SK-N-SH (cell line): ENCODE data around the gene ZNF564.

ENCODE experiments used
- CHD2 ChIP-seq: fragments of 150-350 bp; IDR thresholded peaks from 2 replicates; pipeline ENCODE4 v1.6.1; 2018; ENCODE audit warnings: low read length; ENCODE audit not compliant: partially characterized antibody
- EP300 ChIP-seq, 2 experiments: IDR thresholded peaks; 2 replicates each; pipeline versions ENCODE4 v1.4.0 to v1.6.1; 2012; ENCODE audit warnings: borderline replicate concordance in 1 of 2, low read depth in 1 of 2, low read length in 1 of 2
- FOSL2 ChIP-seq: IDR thresholded peaks from 2 replicates; pipeline ENCODE4 v1.4.0; 2012; ENCODE audit warnings: low read depth, mild to moderate bottlenecking, moderate library complexity, borderline replicate concordance
- GABPA ChIP-seq: IDR thresholded peaks from 2 replicates; pipeline ENCODE4 v1.4.0; 2012; ENCODE audit warnings: low read depth, mild to moderate bottlenecking
- JUND ChIP-seq: IDR thresholded peaks from 2 replicates; pipeline ENCODE4 v1.4.0; 2012
- RXRA ChIP-seq: IDR thresholded peaks from 2 replicates; pipeline ENCODE4 v1.4.0; 2012; ENCODE audit warnings: low read depth, mild to moderate bottlenecking, borderline replicate concordance
- SIN3A ChIP-seq: IDR thresholded peaks from 2 replicates; pipeline ENCODE4 v1.6.1; 2012; ENCODE audit warnings: low read depth, mild to moderate bottlenecking, low read length, moderate library complexity, borderline replicate concordance
- TAF1 ChIP-seq: IDR thresholded peaks from 2 replicates; pipeline ENCODE4 v1.6.1; 2012; ENCODE audit warnings: low read depth, mild to moderate bottlenecking, low read length, moderate library complexity, borderline replicate concordance
- TCF12 ChIP-seq: IDR thresholded peaks from 2 replicates; pipeline ENCODE4 v1.4.0; 2012
- YY1 ChIP-seq: IDR thresholded peaks from 2 replicates; pipeline ENCODE4 v1.4.0; 2012; ENCODE audit warnings: low read depth, mild to moderate bottlenecking
- TF ChIP-seq, protein P1 (sequence below): fragments of 200-600 bp; sonication (generic); IDR thresholded peaks from 2 replicates; pipeline ENCODE4 v1.6.1; 2017; ENCODE audit warnings: antibody characterized with exemption, mild to moderate bottlenecking, moderate library complexity
- TF ChIP-seq, protein P2 (sequence below): IDR thresholded peaks from 2 replicates; pipeline ENCODE4 v1.4.0; 2012; ENCODE audit warnings: low read depth
- TF ChIP-seq, protein P3 (sequence below): IDR thresholded peaks from 2 replicates; pipeline ENCODE4 v1.6.1; 2012; ENCODE audit warnings: mild to moderate bottlenecking, low read depth, low read length, moderate library complexity

DNA sequence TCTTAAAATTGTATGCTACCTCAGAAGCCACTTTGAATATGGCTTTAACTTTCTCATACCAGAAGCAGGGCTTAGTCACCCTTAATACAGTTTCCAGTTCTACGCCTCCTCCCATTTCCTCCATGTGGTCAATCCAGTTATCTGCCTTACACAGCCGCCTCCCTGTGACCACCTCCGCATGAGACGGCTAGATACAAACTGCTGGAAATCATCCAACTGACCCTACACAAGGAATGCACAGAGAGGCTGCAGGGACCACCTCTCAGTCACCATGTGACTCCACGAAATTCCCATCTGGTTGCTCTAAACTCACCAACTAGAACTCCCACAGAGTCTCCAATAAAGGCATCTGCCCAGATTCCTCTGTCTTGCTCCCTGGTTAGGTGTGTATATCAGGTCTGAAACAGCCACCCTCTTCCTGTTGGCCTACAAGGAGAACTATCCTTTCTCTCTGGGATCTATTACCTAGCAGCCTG lies 6.8 kb downstream of the ZNF564 start:
- TF ChIP-seq, protein P1, sequence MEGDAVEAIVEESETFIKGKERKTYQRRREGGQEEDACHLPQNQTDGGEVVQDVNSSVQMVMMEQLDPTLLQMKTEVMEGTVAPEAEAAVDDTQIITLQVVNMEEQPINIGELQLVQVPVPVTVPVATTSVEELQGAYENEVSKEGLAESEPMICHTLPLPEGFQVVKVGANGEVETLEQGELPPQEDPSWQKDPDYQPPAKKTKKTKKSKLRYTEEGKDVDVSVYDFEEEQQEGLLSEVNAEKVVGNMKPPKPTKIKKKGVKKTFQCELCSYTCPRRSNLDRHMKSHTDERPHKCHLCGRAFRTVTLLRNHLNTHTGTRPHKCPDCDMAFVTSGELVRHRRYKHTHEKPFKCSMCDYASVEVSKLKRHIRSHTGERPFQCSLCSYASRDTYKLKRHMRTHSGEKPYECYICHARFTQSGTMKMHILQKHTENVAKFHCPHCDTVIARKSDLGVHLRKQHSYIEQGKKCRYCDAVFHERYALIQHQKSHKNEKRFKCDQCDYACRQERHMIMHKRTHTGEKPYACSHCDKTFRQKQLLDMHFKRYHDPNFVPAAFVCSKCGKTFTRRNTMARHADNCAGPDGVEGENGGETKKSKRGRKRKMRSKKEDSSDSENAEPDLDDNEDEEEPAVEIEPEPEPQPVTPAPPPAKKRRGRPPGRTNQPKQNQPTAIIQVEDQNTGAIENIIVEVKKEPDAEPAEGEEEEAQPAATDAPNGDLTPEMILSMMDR = no peak
- no peak for TF ChIP-seq TAF1
- no peak for TF ChIP-seq JUND
- TF ChIP-seq SIN3A = no peak
- TF ChIP-seq RXRA = no peak
- no peak for TF ChIP-seq YY1
- no peak for TF ChIP-seq FOSL2
- TF ChIP-seq, protein P2, sequence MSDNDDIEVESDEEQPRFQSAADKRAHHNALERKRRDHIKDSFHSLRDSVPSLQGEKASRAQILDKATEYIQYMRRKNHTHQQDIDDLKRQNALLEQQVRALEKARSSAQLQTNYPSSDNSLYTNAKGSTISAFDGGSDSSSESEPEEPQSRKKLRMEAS = no peak
- TF ChIP-seq, protein P3, sequence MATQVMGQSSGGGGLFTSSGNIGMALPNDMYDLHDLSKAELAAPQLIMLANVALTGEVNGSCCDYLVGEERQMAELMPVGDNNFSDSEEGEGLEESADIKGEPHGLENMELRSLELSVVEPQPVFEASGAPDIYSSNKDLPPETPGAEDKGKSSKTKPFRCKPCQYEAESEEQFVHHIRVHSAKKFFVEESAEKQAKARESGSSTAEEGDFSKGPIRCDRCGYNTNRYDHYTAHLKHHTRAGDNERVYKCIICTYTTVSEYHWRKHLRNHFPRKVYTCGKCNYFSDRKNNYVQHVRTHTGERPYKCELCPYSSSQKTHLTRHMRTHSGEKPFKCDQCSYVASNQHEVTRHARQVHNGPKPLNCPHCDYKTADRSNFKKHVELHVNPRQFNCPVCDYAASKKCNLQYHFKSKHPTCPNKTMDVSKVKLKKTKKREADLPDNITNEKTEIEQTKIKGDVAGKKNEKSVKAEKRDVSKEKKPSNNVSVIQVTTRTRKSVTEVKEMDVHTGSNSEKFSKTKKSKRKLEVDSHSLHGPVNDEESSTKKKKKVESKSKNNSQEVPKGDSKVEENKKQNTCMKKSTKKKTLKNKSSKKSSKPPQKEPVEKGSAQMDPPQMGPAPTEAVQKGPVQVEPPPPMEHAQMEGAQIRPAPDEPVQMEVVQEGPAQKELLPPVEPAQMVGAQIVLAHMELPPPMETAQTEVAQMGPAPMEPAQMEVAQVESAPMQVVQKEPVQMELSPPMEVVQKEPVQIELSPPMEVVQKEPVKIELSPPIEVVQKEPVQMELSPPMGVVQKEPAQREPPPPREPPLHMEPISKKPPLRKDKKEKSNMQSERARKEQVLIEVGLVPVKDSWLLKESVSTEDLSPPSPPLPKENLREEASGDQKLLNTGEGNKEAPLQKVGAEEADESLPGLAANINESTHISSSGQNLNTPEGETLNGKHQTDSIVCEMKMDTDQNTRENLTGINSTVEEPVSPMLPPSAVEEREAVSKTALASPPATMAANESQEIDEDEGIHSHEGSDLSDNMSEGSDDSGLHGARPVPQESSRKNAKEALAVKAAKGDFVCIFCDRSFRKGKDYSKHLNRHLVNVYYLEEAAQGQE = no peak
- TF ChIP-seq CHD2 = no peak
- TF ChIP-seq TCF12 = no peak
- TF ChIP-seq EP300 (IDR thresholded peaks at IDR 0.05; ENCODE audit: borderline replicate concordance in 1 of 2, low read depth in 1 of 2, low read length in 1 of 2) = no peak
- no peak for TF ChIP-seq GABPA
